Heart right ventricle (tissue), 16 donors: ENCODE measurements around the gene COL18A1. TPM values are rescaled to one million over a fixed set of nuclear protein-coding genes. Genes with fewer than 3 reads are reported as not detected.

Source experiments
- ATAC-seq, 8 donors: fragments of 200-7000 bp; cut with Tn5 transposase; one replicate each; pipeline ENCODE4 v1.9.1; 2020; ENCODE audit warnings: mild to moderate bottlenecking in 8 of 8, moderate library complexity in 8 of 8, moderate number of reproducible peaks in 1 of 8
- DNase-seq, 2 donors: peaks; one replicate each; pipeline ENCODE4 v3.0.0-alpha.2; 2020
- H3K27ac ChIP-seq, 10 donors: fragments of 200-600 bp; sonication (generic) in 2 of 10; one replicate each; pipeline versions ENCODE4 v1.5.0 to v1.8.0; 2020 to 2022; ENCODE audit warnings: mild to moderate bottlenecking in 3 of 10
- H3K27me3 ChIP-seq, 7 donors: fragments of 200-600 bp; one replicate each; pipeline ENCODE4 v1.8.0; 2021 to 2022; ENCODE audit warnings: mild to moderate bottlenecking in 2 of 7
- H3K36me3 ChIP-seq, 9 donors: fragments of 200-600 bp; sonication (generic) in 1 of 9; one replicate each; pipeline versions ENCODE4 v1.5.0 to v1.8.0; 2020 to 2022; ENCODE audit warnings: mild to moderate bottlenecking in 2 of 9
- H3K4me1 ChIP-seq, 9 donors: fragments of 200-600 bp; sonication (generic) in 1 of 9; one replicate each; pipeline versions ENCODE4 v1.5.0 to v1.8.0; 2020 to 2022; ENCODE audit warnings: mild to moderate bottlenecking in 4 of 9
- H3K4me3 ChIP-seq, 10 donors: fragments of 200-600 bp; sonication (generic) in 2 of 10; one replicate each; pipeline versions ENCODE4 v1.5.0 to v1.8.0; 2020 to 2022; ENCODE audit warnings: mild to moderate bottlenecking in 7 of 10, moderate library complexity in 2 of 10
- H3K9me3 ChIP-seq, 11 donors: fragments of 200-600 bp in 10 of 11; sonication (generic) in 2 of 11; one replicate each; pipeline versions ENCODE4 v1.5.0 to v1.8.0; 2013 to 2022; ENCODE audit warnings: mild to moderate bottlenecking in 2 of 11, control low read depth in 1 of 11, moderate library complexity in 1 of 11
- CTCF ChIP-seq, 9 donors: fragments of 200-600 bp; sonication (generic) in 2 of 9; IDR thresholded peaks; one replicate each; pipeline versions ENCODE4 v1.5.0 to v1.8.0; 2021 to 2022; ENCODE audit warnings: antibody characterized with exemption in 9 of 9, mild to moderate bottlenecking in 5 of 9, moderate library complexity in 1 of 9
- WGBS, 2 donors: extraction: QIAGEN DNeasy Blood & Tissue Kit; methylation state at CpG; one replicate each; pipeline ENCODE4 v1.1.7; 2013; ENCODE audit warnings: inconsistent platforms in 1 of 2; 5-methylcytosine and 5-hydroxymethylcytosine counted together
- intact Hi-C, 10 donors: fragments of 100-400 bp; cut with DNase I; formaldehyde crosslinking; loops; one replicate each; pipeline versions ENCODE4 v1.11.1 to v1.14.2; 2022
- polyA plus RNA-seq, 2 donors: library from polyadenylated mRNA; stranded (reverse); fragments of 200-250 nt; gene quantifications; one replicate each; pipeline ENCODE4 v1.2.3, GENCODE V29; 2013
- total RNA-seq, 10 donors: library from RNA; stranded (reverse); fragmentation: NEBNext Ultra II Directional in 3 of 10; extraction: Animal tissue kit (Norgen Biotek cat#: 25700) in 3 of 10; gene quantifications; one replicate each; pipeline versions ENCODE4 v1.2.1 to v1.2.4, GENCODE V29; 2021 to 2023
- donor health status: Arrhythmogenic right ventricular cardiomyopathy.
- donor health status: ischemic (EF 13 %, LVEDD 7.1; RV severe dilation, severe dysfunction).
- donor health status: healthy with polysubstance abuse.
- donor health status: DM: no; HTN: yes; CAD: no.
- donor health status: DM: no; HTN: no; CAD: no.
- donor health status: ischemic (EF 25% LVEDD 6.9; RV normal size, moderate dysfunction).
- donor health status: ischemic (EF 25% LVEDD 5.7; RV mildly dilated, moderate dysfunction).
- donor health status: healthy.
- donor health status: DM: yes; HTN: yes; CAD: no.
- donor health status: Ischemic cardiomyopathy.
- donor health status: ischemic (EF 35%, LVEDD 5.7; RV mildly dilated, moderate dysfunction).
- donor health status: nonischemic (EF 11% LVEDD 7.7; RV severe dilation, severe dysfunction).
- donor health status: DM: yes; HTN: yes; CAD: no.
- donor health status: PGD.
- donor health status: ischemic (EF 29% LVEDD 5.4; RV normal size, mild dysfunction).
- donor health status: nonischemic (EF 23%, LVEDD 6.1; RV moderate dilation, normal function).

The COL18A1 gene
- total and polyA plus RNA-seq, 12 donors: 33.7 to 87.1 (median 52.6) TPM

GRCh38 chr21:45504021-45504515 is 99.1 kb downstream of the COL18A1 start:
- WGBS, 2 donors: 92 to 93% methylated on average over 22 of the region's 22 CpGs
- ATAC-seq (no peak), DNase-seq (peak in 1 of 2 donors; percentile 7)
- Histone ChIP-seq H3K4me3 (no peak overlapping the region), H3K27ac (no peak overlapping the region), H3K36me3 (peaks cover 0 to 33% (median 2%) of the 10 kb centered on the region in 9 donors), H3K4me1 (no peaks in the 10 kb centered on the region), H3K27me3 (no peaks in the 10 kb centered on the region), H3K9me3 (no peaks in the 10 kb centered on the region)
- intact Hi-C loops: no loop called here
- no peak for TF ChIP-seq CTCF (IDR thresholded peaks at IDR 0.05)

- TF ChIP-seq CTCF (IDR thresholded peaks at IDR 0.05): no peak
- Histone ChIP-seq H3K9me3 (no peaks in the 10 kb centered on the region), H3K36me3 (peaks cover 0 to 33% (median 0%) of the 10 kb centered on the region in 9 donors), H3K27ac (no peak overlapping the region), H3K4me1 (no peaks in the 10 kb centered on the region), H3K4me3 (no peak overlapping the region), H3K27me3 (no peaks in the 10 kb centered on the region)
- peak in 1 of 8 donors; percentile 17 for ATAC-seq
- DNase-seq: peak in 1 of 2 donors; percentile 7
- 88 to 89% methylated on average over 41 of the region's 41 CpGs for WGBS, 2 donors
- intact Hi-C loops: no loop called here
Observed at GRCh38 chr21:45504516-45505415, 99.8 kb downstream of the COL18A1 start.

GRCh38 chr21:45505416-45506021 is 100.6 kb downstream of the COL18A1 start:
- H3K27me3 ChIP-seq: no peaks in the 10 kb centered on the region
- no peak for TF ChIP-seq CTCF (IDR thresholded peaks at IDR 0.05)
- peaks cover 0 to 40% (median 5%) of the 10 kb centered on the region in 9 donors for H3K36me3 ChIP-seq
- no peaks in the 10 kb centered on the region for H3K4me1 ChIP-seq
- ATAC-seq (peak in 1 of 8 donors; percentile 6), DNase-seq (peak in 1 of 2 donors; percentile 8)
- H3K27ac ChIP-seq: no peak overlapping the region
- no peaks in the 10 kb centered on the region for H3K9me3 ChIP-seq
- intact Hi-C loops: no loop called here
- WGBS, 2 donors: 92% methylated on average over 33 of the region's 33 CpGs
- H3K4me3 ChIP-seq: no peak overlapping the region

DNA sequence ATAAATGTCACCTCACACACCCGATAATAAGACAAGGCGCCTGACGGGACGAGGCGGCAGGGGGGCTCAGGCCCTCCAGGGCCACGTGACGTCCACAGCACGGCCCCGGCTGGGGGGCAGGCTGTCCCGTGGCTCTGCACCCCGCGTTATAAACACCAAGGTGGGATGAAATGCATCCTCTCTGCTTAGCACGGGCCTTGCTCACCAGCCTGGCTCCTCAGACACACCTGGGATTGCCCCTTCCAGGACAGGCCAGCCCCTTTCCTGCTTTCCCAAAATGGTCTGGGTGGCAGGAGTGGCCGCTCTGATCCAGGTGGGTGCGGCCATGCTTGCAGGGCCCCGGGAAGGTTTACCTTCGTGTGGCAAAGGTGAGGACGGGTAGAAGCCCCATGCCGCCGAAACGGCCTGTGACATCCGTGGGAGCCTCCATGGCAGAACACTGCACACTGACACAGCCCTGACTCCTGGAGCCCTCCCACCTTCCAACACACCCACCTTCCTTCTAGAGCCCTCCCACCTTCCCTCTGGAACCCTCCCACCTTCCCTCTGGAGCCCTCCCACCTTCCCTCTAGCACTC is 101.4 kb downstream of the COL18A1 start:
- no peak overlapping the region for H3K4me3 ChIP-seq
- DNase-seq (no peak), ATAC-seq (no peak)
- no peak overlapping the region for H3K27ac ChIP-seq
- no peaks in the 10 kb centered on the region for H3K4me1 ChIP-seq
- 92 to 95% methylated on average over 22 of the region's 22 CpGs for WGBS, 2 donors
- intact Hi-C loops: no loop called here
- peaks cover 0 to 46% (median 7%) of the 10 kb centered on the region in 9 donors for H3K36me3 ChIP-seq
- no peaks in the 10 kb centered on the region for H3K27me3 ChIP-seq
- no peak for TF ChIP-seq CTCF (IDR thresholded peaks at IDR 0.05)
- H3K9me3 ChIP-seq: no peaks in the 10 kb centered on the region
